HG02610 (cell line): ENCODE measurements around the gene CEP131.

Source experiments
- ATAC-seq: cut with Tn5 transposase; IDR thresholded peaks from one replicate; pipeline ENCODE4 v1.9.1; 2021; ENCODE audit warnings: mild to moderate bottlenecking, moderate library complexity; ENCODE audit not compliant: unreplicated experiment

The CEP131 gene

GRCh38 chr17:81239714-81240555 is 17.2 kb upstream of the CEP131 start:
- no peak for ATAC-seq

- peak; percentile 93 for ATAC-seq
These were observed 16.3 kb upstream of the CEP131 start, which contains the start of the genes NDUFAF8 and TEPSIN for GRCh38 chr17:81238815-81239713. TSS of gene NDUFAF8 (plus strand) at chr17:81239318. CDS start at chr17:81239364, 46 bp downstream. TSS of gene TEPSIN (minus strand) at chr17:81239055. CDS start at chr17:81239033, 22 bp downstream.

GRCh38 chr17:81238490-81238814 is 15.7 kb upstream of the CEP131 start:
- no peak for ATAC-seq

- ATAC-seq, result no peak
These were observed 15.1 kb upstream of the CEP131 start for GRCh38 chr17:81237591-81238489.

- no peak for ATAC-seq
These were observed 14.0 kb upstream of the CEP131 start for GRCh38 chr17:81236784-81237183.

- ATAC-seq, result no peak
These were observed 13.3 kb upstream of the CEP131 start for GRCh38 chr17:81235822-81236740.

GRCh38 chr17:81234940-81235821 is 12.4 kb upstream of the CEP131 start:
- no peak for ATAC-seq

GRCh38 chr17:81234506-81234855 is 11.7 kb upstream of the CEP131 start:
- no peak for ATAC-seq

GRCh38 chr17:81233811-81234505 is 11.2 kb upstream of the CEP131 start:
- no peak for ATAC-seq

GRCh38 chr17:81233316-81233715 is 10.6 kb upstream of the CEP131 start:
- no peak for ATAC-seq

GRCh38 chr17:81232616-81233241 is 10.0 kb upstream of the CEP131 start:
- no peak for ATAC-seq

GRCh38 chr17:81231766-81232581 is 9.2 kb upstream of the CEP131 start:
- ATAC-seq, result no peak

GRCh38 chr17:81231121-81231645 is 8.4 kb upstream of the CEP131 start:
- ATAC-seq, result no peak

GRCh38 chr17:81230043-81230820 is 7.5 kb upstream of the CEP131 start:
- ATAC-seq, result no peak

GRCh38 chr17:81229666-81229920 is 6.8 kb upstream of the CEP131 start:
- no peak for ATAC-seq
